KMS-11 (cell line): ENCODE results near the gene HOXA2.
A peak's percentile ranks its signal among the peaks of the same experiment; 100 is the strongest.

Source experiments
- H2AFZ ChIP-seq: fragments of 200-600 bp; sonication (generic); 2 replicates; pipeline ENCODE4 v1.6.1; 2016; ENCODE audit warnings: antibody characterized with exemption, mixed run types, low read depth
- H3K27ac ChIP-seq: fragments of 200-600 bp; sonication (generic); 2 replicates; pipeline ENCODE4 v1.6.1; 2016; ENCODE audit warnings: mild to moderate bottlenecking, mixed run types
- H3K27me3 ChIP-seq: fragments of 200-600 bp; sonication (generic); 2 replicates; pipeline ENCODE4 v1.6.1; 2017; ENCODE audit warnings: mild to moderate bottlenecking, low read depth, mixed run types, moderate library complexity; ENCODE audit not compliant: insufficient read depth
- H3K36me3 ChIP-seq: fragments of 200-600 bp; sonication (generic); 2 replicates; pipeline ENCODE4 v1.6.1; 2017; ENCODE audit warnings: mild to moderate bottlenecking, mixed run types; ENCODE audit not compliant: insufficient read depth
- H3K4me1 ChIP-seq: fragments of 200-600 bp; sonication (generic); 2 replicates; pipeline ENCODE4 v1.6.1; 2016; ENCODE audit warnings: mild to moderate bottlenecking, low read depth, mixed run types; ENCODE audit not compliant: poor library complexity, severe bottlenecking
- H3K4me2 ChIP-seq: fragments of 200-600 bp; sonication (generic); 2 replicates; pipeline ENCODE4 v1.7.0; 2016; ENCODE audit warnings: mild to moderate bottlenecking, mixed run types
- H3K4me3 ChIP-seq: fragments of 200-600 bp; sonication (generic); IDR thresholded peaks from 2 replicates; pipeline ENCODE4 v1.6.1; 2017; ENCODE audit warnings: low read depth, low read length, mixed read lengths; ENCODE audit not compliant: insufficient read depth
- H3K79me2 ChIP-seq: fragments of 200-600 bp; sonication (generic); 2 replicates; pipeline ENCODE4 v1.6.1; 2016; ENCODE audit warnings: low read depth, mixed run types; ENCODE audit not compliant: insufficient read depth
- H3K9ac ChIP-seq: fragments of 200-600 bp; sonication (generic); 2 replicates; pipeline ENCODE4 v1.6.1; 2016; ENCODE audit warnings: mild to moderate bottlenecking, mixed run types
- H4K20me1 ChIP-seq: fragments of 200-600 bp; sonication (generic); 2 replicates; pipeline ENCODE4 v1.6.1; 2016; ENCODE audit warnings: mild to moderate bottlenecking, mixed run types; ENCODE audit not compliant: insufficient read depth
- TF ChIP-seq, protein P1 (sequence below): fragments of 200-600 bp; sonication (generic); conservative IDR thresholded peaks from 2 replicates; pipeline ENCODE4 v1.6.1; 2017; ENCODE audit warnings: low read depth, mild to moderate bottlenecking, antibody characterized with exemption, low read length, moderate library complexity, mixed read lengths

The HOXA2 gene

DNA sequence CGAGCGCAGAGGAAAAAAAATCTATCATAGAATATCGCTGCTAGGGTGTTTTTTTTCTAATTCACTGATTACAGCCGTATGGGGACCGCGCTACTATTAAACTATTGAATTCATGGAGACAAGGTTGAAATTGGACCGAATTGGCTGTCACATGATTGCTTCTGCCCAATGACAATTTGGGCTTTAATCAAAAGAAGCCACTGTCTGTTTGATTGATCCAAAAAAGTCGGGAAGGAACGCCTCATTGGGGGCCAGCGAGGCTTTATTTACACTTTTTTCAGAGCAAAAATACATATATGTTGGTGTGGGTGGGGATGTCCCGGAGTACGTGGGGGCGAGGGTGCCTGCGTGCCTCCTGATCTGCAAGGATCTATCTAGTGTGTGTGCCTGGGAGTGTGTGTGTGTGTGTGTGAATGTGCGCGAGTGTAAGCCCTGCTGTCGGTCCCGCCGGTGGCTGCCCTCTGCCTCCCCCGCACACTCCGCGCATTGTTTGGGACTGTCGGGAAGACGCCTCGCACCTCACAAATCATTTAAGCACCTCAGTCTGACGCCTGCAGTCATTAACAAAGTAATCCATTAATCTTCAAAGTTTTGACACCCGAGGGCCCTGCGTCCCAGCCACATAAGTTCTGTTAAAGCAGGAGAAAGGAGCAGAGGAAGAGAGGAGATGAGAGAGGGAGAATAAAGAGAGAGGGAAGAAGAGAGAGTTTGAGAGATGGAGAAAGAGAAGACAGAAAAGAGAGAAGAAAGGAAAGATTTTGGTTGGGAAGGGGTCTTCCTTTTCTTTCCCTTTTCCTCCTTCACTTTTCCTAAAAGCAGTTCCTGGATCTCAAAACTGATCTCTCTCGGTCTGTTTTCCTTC is at the start of gene HOXA2:
TSS of gene HOXA2 (minus strand) at position 103 of the 862 bp plus-strand sequence. CDS start 183 bp downstream, outside the sequence.
- Histone ChIP-seq H3K4me2 (no peak within 1 kb of the TSS), H3K27ac (no peak within 1 kb of the TSS), H3K27me3 (no peaks in the 10 kb centered on the region), H3K9ac (no peak within 1 kb of the TSS), H3K4me3 (no peak within 1 kb of the TSS), H4K20me1 (no peaks in the 10 kb centered on the region; the same call in 1 of the 2 replicates), H3K36me3 (no peaks in the 10 kb centered on the region), H3K4me1 (peaks cover under 1% of the 10 kb centered on the region), H3K79me2 (peaks cover 6% of the 10 kb centered on the region; the same call in 1 of the 2 replicates), H2AFZ (no peak within 1 kb of the TSS)
- TF ChIP-seq, protein P1, sequence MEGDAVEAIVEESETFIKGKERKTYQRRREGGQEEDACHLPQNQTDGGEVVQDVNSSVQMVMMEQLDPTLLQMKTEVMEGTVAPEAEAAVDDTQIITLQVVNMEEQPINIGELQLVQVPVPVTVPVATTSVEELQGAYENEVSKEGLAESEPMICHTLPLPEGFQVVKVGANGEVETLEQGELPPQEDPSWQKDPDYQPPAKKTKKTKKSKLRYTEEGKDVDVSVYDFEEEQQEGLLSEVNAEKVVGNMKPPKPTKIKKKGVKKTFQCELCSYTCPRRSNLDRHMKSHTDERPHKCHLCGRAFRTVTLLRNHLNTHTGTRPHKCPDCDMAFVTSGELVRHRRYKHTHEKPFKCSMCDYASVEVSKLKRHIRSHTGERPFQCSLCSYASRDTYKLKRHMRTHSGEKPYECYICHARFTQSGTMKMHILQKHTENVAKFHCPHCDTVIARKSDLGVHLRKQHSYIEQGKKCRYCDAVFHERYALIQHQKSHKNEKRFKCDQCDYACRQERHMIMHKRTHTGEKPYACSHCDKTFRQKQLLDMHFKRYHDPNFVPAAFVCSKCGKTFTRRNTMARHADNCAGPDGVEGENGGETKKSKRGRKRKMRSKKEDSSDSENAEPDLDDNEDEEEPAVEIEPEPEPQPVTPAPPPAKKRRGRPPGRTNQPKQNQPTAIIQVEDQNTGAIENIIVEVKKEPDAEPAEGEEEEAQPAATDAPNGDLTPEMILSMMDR = no peak

DNA sequence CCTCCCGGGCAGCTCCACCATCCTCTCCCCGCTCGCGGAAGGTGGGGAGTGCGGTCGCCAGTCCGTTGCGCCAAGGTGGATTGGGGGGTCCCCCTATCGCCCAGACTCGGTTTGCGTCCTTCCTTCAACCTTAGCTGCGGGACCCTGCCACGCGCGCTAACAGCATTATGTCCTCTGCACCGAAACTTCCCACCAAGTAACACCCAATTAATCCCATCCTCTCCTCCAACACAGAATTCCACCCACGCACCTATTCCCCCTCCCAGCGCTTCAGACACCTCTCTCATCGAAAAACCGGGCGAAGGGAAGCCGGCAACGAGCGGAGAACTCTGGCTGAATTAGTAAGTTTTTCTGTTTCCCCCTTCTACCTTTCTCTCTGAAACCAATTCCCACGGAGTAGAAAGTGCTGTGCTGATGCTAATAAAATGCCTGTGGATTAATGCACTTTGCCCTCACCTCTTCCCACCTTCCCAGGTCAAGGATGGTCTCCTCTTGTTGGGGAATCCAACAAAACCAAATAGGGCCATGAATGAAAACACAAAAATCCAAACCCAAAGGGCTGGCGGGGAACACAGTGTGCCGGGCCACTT is 49.0 kb upstream of the HOXA2 start:
- Histone ChIP-seq H3K79me2 (no peaks in the 10 kb centered on the region), H3K27ac (peak overlapping the region; percentile 67; the same call in 1 of the 2 replicates)

DNA sequence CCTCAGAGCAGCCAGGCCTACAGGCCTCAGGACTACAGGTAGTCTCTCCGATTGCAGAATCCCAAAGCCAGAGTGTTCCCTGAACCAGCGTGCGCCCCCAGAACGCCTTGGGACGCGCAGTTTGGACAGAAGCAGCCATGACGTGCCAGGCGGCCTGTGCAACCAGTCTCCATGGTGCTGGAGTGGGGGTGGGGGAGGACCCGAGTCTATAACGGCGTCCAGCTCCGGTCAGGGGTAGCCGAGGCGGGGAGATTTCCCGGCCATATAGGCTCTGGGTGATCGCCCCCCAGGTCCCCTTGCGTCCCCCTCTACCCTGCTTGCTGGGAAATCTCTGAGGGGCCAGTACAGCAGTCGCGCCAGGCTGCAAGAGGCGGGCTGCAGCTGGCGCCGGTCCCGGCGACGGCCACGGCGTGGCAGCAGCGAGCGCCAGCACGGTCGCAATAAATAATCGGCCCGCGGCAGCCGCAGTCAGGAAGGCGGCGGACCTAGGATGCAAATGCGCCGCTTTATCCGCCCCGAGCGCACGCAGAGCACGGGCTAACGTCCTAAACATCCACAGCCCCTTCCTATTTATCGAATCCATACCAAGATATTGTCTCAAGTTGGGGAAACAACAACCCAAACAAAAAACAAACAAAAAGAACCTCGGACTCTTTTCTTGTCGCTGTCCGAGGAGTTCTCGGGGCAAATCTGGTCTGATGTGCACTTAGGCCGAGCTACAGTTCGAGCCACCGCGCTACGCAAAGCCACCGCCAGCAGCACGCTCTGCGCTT is 48.3 kb upstream of the HOXA2 start:
- TF ChIP-seq, protein P1 = peak; percentile 79
- Histone ChIP-seq H3K4me3 (peak overlapping the region; percentile 49), H3K79me2 (no peaks in the 10 kb centered on the region), H2AFZ (peak overlapping the region; percentile 96), H3K36me3 (no peaks in the 10 kb centered on the region), H3K27me3 (no peaks in the 10 kb centered on the region), H3K27ac (peak overlapping the region; percentile 67), H3K4me1 (peaks cover 7% of the 10 kb centered on the region), H4K20me1 (no peaks in the 10 kb centered on the region), H3K9ac (peak overlapping the region; percentile 76), H3K4me2 (peak overlapping the region; percentile 94)

More for the DNA sequence above, 49.0 kb upstream of the HOXA2 start:
- Histone ChIP-seq H3K4me1 (peaks cover 7% of the 10 kb centered on the region), H2AFZ (peak overlapping the region; percentile 96), H3K27me3 (no peaks in the 10 kb centered on the region), H3K9ac (peak overlapping the region; percentile 76), H3K36me3 (no peaks in the 10 kb centered on the region), H3K4me2 (peak overlapping the region; percentile 94), H4K20me1 (no peaks in the 10 kb centered on the region), H3K4me3 (peak overlapping the region; percentile 42)
- TF ChIP-seq, protein P1 = no peak

DNA sequence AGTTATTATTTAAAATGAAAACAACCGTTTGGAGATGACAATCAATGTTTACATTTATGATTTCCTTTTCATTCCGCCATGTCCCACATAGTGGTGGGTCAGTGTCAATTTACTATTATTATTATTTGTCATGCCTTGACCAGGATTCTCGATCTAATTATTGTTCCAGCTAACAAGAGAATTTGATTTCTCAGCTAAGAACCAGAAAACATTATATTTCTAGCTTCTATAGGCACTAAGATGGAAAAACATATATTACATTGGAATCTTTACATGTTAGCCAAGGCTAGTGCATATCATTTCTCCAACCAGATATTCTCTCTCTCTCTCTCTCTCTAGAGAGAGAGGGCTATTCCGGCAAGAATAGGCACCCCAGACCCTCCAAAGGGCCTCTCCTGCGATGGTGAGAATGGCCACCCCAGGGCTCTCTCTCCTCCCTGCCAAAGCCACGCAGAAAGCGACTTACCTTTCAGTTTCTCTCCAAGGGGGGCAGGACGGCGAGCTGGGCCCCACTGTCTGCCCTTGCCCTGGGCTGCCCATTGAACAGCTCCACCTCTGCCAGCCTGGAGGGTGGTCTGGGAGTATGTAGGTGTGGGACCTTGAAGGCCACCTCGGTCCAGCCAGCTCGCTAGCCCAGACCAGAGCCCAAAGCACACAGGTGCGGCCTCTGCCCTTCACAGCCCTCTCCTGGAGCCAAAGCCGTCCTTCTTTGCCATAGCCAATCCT is 47.5 kb upstream of the HOXA2 start:
- peak overlapping the region; percentile 94 for H3K4me2 ChIP-seq
- peak overlapping the region; percentile 67 for H3K27ac ChIP-seq
- H3K36me3 ChIP-seq = no peaks in the 10 kb centered on the region
- peak overlapping the region; percentile 96 for H2AFZ ChIP-seq
- H3K79me2 ChIP-seq = no peaks in the 10 kb centered on the region
- H4K20me1 ChIP-seq = no peaks in the 10 kb centered on the region
- no peaks in the 10 kb centered on the region for H3K27me3 ChIP-seq
- TF ChIP-seq, protein P1 = no peak
- H3K9ac ChIP-seq = peak overlapping the region; percentile 76
- peaks cover 7% of the 10 kb centered on the region for H3K4me1 ChIP-seq
- peak overlapping the region; percentile 49 for H3K4me3 ChIP-seq
